ENCODE data around the gene ZNF728.
"Not testable (repeated sequence)": the region's sequence is repeated elsewhere in the genome, so short reads cannot be mapped to it uniquely, and the experiment has no call there.

The ZNF728 gene

GRCh38 chr19:23002690-23003422 is at the start of gene ZNF728:
Gene ZNF728 (minus strand): TSS chr19:23003176. CDS start chr19:23003030, 146 bp downstream.
- no peak for DNase-seq (ENCODE audit: low read depth)
- no peak within 1 kb of the TSS for H3K4me3 ChIP-seq (ENCODE audit: low read length)
- no peak for TF ChIP-seq CTCF (conservative IDR thresholded peaks at IDR 0.05; ENCODE audit: low read length)

- no peak for TF ChIP-seq CTCF (conservative IDR thresholded peaks at IDR 0.05; ENCODE audit: low read length)
Measured at GRCh38 chr19:23052349-23052748, 49.4 kb upstream of the ZNF728 start.

GRCh38 chr19:23049256-23049655 is 46.3 kb upstream of the ZNF728 start:
- no peak for DNase-seq (ENCODE audit: low read depth)
- no peak for TF ChIP-seq CTCF (conservative IDR thresholded peaks at IDR 0.05; ENCODE audit: low read length)
- no peak overlapping the region for H3K4me3 ChIP-seq (ENCODE audit: low read length)

More at GRCh38 chr19:23052349-23052748, 49.4 kb upstream of the ZNF728 start:
- no peak overlapping the region for H3K4me3 ChIP-seq (ENCODE audit: low read length)
- no peak for DNase-seq (ENCODE audit: low read depth)

GRCh38 chr19:23046743-23047142 is 43.8 kb upstream of the ZNF728 start:
- TF ChIP-seq CTCF (conservative IDR thresholded peaks at IDR 0.05; ENCODE audit: low read length): no peak
- no peak overlapping the region for H3K4me3 ChIP-seq (ENCODE audit: low read length)
- DNase-seq (ENCODE audit: low read depth): no peak

GRCh38 chr19:23033721-23034120 is 30.7 kb upstream of the ZNF728 start:
- no peak for TF ChIP-seq CTCF (conservative IDR thresholded peaks at IDR 0.05; ENCODE audit: low read length)
- no peak overlapping the region for H3K4me3 ChIP-seq (ENCODE audit: low read length)
- no peak for DNase-seq (ENCODE audit: low read depth)

GRCh38 chr19:23015660-23016059 is 12.7 kb upstream of the ZNF728 start:
- no peak for TF ChIP-seq CTCF (conservative IDR thresholded peaks at IDR 0.05; ENCODE audit: low read length)
- no peak overlapping the region for H3K4me3 ChIP-seq (ENCODE audit: low read length)
- no peak for DNase-seq (ENCODE audit: low read depth)

- DNase-seq (ENCODE audit: low read depth); H3K4me3 ChIP-seq (ENCODE audit: low read length): not testable (repeated sequence)
Measured at GRCh38 chr19:22994957-22995356, 8.0 kb downstream of the ZNF728 start.
